Astrocyte of the cerebellum (primary cell): ENCODE measurements around the gene ANO9.

Source experiments
- DNase-seq: peaks from one replicate; pipeline ENCODE4 v3.0.0-alpha.2; 2011; ENCODE audit warnings: low read depth
- H3K4me3 ChIP-seq: 2 replicates; pipeline ENCODE4 v1.5.1; 2011; ENCODE audit warnings: mild to moderate bottlenecking, low read depth, low read length, moderate library complexity
- CTCF ChIP-seq: IDR thresholded peaks from 2 replicates; pipeline ENCODE4 v1.5.1; 2012; ENCODE audit warnings: low read length, low read depth, moderate library complexity, mild to moderate bottlenecking; ENCODE audit errors: missing control alignments
- in situ Hi-C: cut with HindIII; loops from 2 replicates; pipeline ENCODE4 v1.10.0; 2017; ENCODE audit warnings: low sequenced_read_pairs

The ANO9 gene

GRCh38 chr11:368414-369335, 73.1 kb downstream of the ANO9 start:
- TF ChIP-seq CTCF: no peak
- in situ Hi-C loops: no loop called here
- H3K4me3 ChIP-seq: peak overlapping the region; percentile 58
- DNase-seq: no peak

GRCh38 chr11:367956-368413, 73.8 kb downstream of the ANO9 start:
- no peak for DNase-seq
- TF ChIP-seq CTCF: no peak
- H3K4me3 ChIP-seq: no peak overlapping the region
- in situ Hi-C loops: no loop called here
